Natural killer cell (primary cell): ENCODE results near the gene ASL. TPM values are rescaled to one million over a fixed set of nuclear protein-coding genes. Genes with fewer than 3 reads are reported as not detected.

Experiments used
- ATAC-seq, 3 donors: fragments of 150-1000 bp in 2 of 3; fragments of 200-7000 bp in 1 of 3; cut with Tn5 transposase; 1 replicate in 1 of 3; 2 replicates in 2 of 3; pipeline ENCODE4 v1.10.0; 2021; ENCODE audit warnings: mild to moderate bottlenecking in 2 of 3, moderate library complexity in 2 of 3
- DNase-seq, 2 donors: peaks; one replicate each; pipeline versions ENCODE4 v3.0.0 to v3.0.0-alpha.2; 2013 to 2021; ENCODE audit warnings: mixed read lengths in 1 of 2
- H3K27ac ChIP-seq: one replicate; pipeline ENCODE4 v1.5.1; 2013; ENCODE audit warnings: mild to moderate bottlenecking, low read length
- H3K27me3 ChIP-seq: one replicate; pipeline ENCODE4 v1.6.1; 2013; ENCODE audit warnings: low read length; ENCODE audit not compliant: control insufficient read depth, insufficient read depth
- H3K36me3 ChIP-seq: one replicate; pipeline ENCODE4 v1.6.1; 2013; ENCODE audit warnings: low read length; ENCODE audit not compliant: control insufficient read depth, insufficient read depth
- H3K4me1 ChIP-seq: one replicate; pipeline ENCODE4 v1.6.1; 2013; ENCODE audit warnings: low read length; ENCODE audit not compliant: control insufficient read depth, insufficient read depth
- H3K4me3 ChIP-seq: one replicate; pipeline ENCODE4 v1.5.1; 2013; ENCODE audit warnings: low read length
- H3K9me3 ChIP-seq: one replicate; pipeline ENCODE4 v1.6.1; 2013; ENCODE audit warnings: low read length; ENCODE audit not compliant: control insufficient read depth, insufficient read depth
- H3K27ac Mint-ChIP-seq, 2 donors: one replicate each; pipeline ENCODE4 v1.8.0; 2022; ENCODE audit warnings: mild to moderate bottlenecking in 2 of 2, mixed read lengths in 2 of 2, moderate library complexity in 1 of 2
- H3K27me3 Mint-ChIP-seq, 2 donors: one replicate each; pipeline ENCODE4 v1.8.0; 2022; ENCODE audit warnings: low read depth in 2 of 2, mixed read lengths in 2 of 2
- H3K36me3 Mint-ChIP-seq: one replicate; pipeline ENCODE4 v1.8.0; 2022; ENCODE audit warnings: mixed read lengths
- H3K4me1 Mint-ChIP-seq, 2 donors: one replicate each; pipeline ENCODE4 v1.8.0; 2022; ENCODE audit warnings: mixed read lengths in 2 of 2
- H3K4me3 Mint-ChIP-seq: one replicate; pipeline ENCODE4 v1.8.0; 2022; ENCODE audit warnings: mild to moderate bottlenecking, moderate library complexity, mixed read lengths
- H3K9me3 Mint-ChIP-seq, 2 donors: one replicate each; pipeline ENCODE4 v1.8.0; 2022; ENCODE audit warnings: mixed read lengths in 2 of 2
- whole genome bisulfite sequencing: methylation state at CpG from one replicate; pipeline ENCODE4 v1.1.7; 2013; ENCODE audit warnings: missing lambda C conversion rate; ENCODE audit not compliant: insufficient coverage; 5-methylcytosine and 5-hydroxymethylcytosine counted together
- intact Hi-C: fragments of 100-400 bp; cut with micrococcal nuclease; formaldehyde crosslinking; loops from one replicate; pipeline ENCODE4 v1.14.2; 2022
- total RNA-seq, 4 donors: library from RNA; stranded (reverse); fragments of 120-200 nt in 1 of 4; gene quantifications; one replicate each; pipeline versions ENCODE4 v1.2.3 to v1.2.4, GENCODE V29; 2013 to 2022
- TF ChIP-seq, protein P1 (sequence below): fragments of 200-600 bp; IDR thresholded peaks from one replicate; pipeline ENCODE4 v1.8.0; 2022; ENCODE audit warnings: antibody characterized with exemption

ASL gene
- total RNA-seq, 3 donors from 2014 or later (not counting 1 experiment from before 2014, with no cell fraction given), result 58.1 to 69.9 (median 60.0) TPM

DNA sequence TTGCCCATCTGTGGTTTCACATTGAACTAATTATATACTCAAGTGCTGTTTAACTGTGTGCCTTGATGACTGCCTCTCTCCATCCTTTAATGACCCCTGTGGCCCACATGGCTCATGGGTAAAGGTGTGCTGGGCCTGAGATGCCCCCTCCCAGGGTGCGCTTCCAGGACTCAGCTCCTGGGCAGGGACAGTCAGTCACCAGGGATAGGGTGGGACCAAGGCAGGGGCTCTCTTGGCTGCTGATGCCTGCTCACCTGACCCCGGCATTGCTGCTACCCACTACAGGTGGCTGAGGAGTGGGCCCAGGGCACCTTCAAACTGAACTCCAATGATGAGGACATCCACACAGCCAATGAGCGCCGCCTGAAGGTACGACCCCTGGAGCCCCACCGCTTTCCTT lies 6.5 kb downstream of the ASL start:
- ATAC-seq, result no peak
- Histone ChIP-seq H3K36me3 (peaks cover 11% of the 10 kb centered on the region), H3K4me3 (no peak overlapping the region), H3K4me1 (peaks cover 2% of the 10 kb centered on the region), H3K27ac (no peak overlapping the region), H3K9me3 (no peaks in the 10 kb centered on the region), H3K27me3 (no peaks in the 10 kb centered on the region)
- no peaks in the 10 kb centered on the region for H3K36me3 Mint-ChIP-seq
- H3K4me1 Mint-ChIP-seq, result peaks cover 8% of the 10 kb centered on the region in 2 donors
- no peak overlapping the region for H3K27ac Mint-ChIP-seq
- no peak overlapping the region for H3K4me3 Mint-ChIP-seq
- no peak for DNase-seq
- H3K27me3 Mint-ChIP-seq, result no peaks in the 10 kb centered on the region
- WGBS, result 94% methylated on average over 6 of the region's 6 CpGs
- TF ChIP-seq, protein P1, sequence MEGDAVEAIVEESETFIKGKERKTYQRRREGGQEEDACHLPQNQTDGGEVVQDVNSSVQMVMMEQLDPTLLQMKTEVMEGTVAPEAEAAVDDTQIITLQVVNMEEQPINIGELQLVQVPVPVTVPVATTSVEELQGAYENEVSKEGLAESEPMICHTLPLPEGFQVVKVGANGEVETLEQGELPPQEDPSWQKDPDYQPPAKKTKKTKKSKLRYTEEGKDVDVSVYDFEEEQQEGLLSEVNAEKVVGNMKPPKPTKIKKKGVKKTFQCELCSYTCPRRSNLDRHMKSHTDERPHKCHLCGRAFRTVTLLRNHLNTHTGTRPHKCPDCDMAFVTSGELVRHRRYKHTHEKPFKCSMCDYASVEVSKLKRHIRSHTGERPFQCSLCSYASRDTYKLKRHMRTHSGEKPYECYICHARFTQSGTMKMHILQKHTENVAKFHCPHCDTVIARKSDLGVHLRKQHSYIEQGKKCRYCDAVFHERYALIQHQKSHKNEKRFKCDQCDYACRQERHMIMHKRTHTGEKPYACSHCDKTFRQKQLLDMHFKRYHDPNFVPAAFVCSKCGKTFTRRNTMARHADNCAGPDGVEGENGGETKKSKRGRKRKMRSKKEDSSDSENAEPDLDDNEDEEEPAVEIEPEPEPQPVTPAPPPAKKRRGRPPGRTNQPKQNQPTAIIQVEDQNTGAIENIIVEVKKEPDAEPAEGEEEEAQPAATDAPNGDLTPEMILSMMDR, result no peak
- intact Hi-C loops, result no loop called here
- no peaks in the 10 kb centered on the region for H3K9me3 Mint-ChIP-seq

DNA sequence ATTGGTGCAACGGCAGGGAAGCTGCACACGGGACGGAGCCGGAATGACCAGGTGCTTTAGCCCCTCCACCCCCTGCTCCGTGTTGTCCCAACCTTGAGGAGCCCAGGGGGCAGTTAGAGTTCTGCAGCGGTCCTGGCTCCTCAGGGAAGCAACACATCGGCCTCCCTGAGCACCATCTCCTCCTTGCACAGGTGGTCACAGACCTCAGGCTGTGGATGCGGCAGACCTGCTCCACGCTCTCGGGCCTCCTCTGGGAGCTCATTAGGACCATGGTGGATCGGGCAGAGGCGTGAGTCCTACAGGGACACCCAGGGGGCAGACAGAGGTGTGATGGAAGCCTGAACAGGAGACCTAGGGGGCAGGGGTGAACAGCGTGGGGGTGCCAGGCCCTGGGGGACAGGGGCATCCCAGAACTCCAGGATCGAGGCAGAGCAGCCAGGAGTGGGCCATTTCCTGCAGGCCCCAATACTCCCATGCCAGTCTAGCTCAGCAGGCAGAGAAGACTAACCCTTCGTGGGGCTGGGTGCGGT lies 7.3 kb downstream of the ASL start:
- Histone ChIP-seq H3K4me3 (no peak overlapping the region), H3K9me3 (no peaks in the 10 kb centered on the region), H3K27ac (no peak overlapping the region), H3K36me3 (peaks cover 11% of the 10 kb centered on the region), H3K4me1 (no peaks in the 10 kb centered on the region), H3K27me3 (no peaks in the 10 kb centered on the region)
- Mint-ChIP-seq H3K9me3 (no peaks in the 10 kb centered on the region), H3K4me1 (peaks cover 0 to 3% of the 10 kb centered on the region in 2 donors), H3K4me3 (no peak overlapping the region), H3K27ac (no peak overlapping the region), H3K27me3 (no peaks in the 10 kb centered on the region), H3K36me3 (no peaks in the 10 kb centered on the region)
- no peak for ATAC-seq
- DNase-seq, result no peak
- TF ChIP-seq, protein P1, result no peak
- WGBS, result 96% methylated on average over 16 of the region's 16 CpGs
- intact Hi-C loops, result no loop called here

GRCh38 chr7:66083677-66084076 lies 8.1 kb downstream of the ASL start:
- Mint-ChIP-seq H3K36me3 (no peaks in the 10 kb centered on the region), H3K27me3 (no peaks in the 10 kb centered on the region), H3K4me1 (no peaks in the 10 kb centered on the region), H3K27ac (no peak overlapping the region), H3K4me3 (no peak overlapping the region), H3K9me3 (no peaks in the 10 kb centered on the region)
- H3K4me1 ChIP-seq, result no peaks in the 10 kb centered on the region
- H3K27me3 ChIP-seq, result no peaks in the 10 kb centered on the region
- H3K9me3 ChIP-seq, result no peaks in the 10 kb centered on the region
- no peak for ATAC-seq
- no peak overlapping the region for H3K4me3 ChIP-seq
- DNase-seq, result no peak
- TF ChIP-seq, protein P1, result no peak
- H3K36me3 ChIP-seq, result peaks cover 15% of the 10 kb centered on the region
- WGBS, result 92% methylated on average over 1 of the region's 2 CpGs
- no peak overlapping the region for H3K27ac ChIP-seq
- intact Hi-C loops, result no loop called here
